Gastrocnemius medialis (tissue), 4 donors: ENCODE data around the gene PRPSAP2.

Source experiments
- CTCF ChIP-seq, 5 experiments: fragments of 450-650 bp in 3 of 5; fragments of 200-600 bp in 2 of 5; sonication (generic) in 2 of 5; IDR thresholded peaks in 4 of 5; conservative IDR thresholded peaks in 1 of 5; 1 replicate in 4 of 5; 2 replicates in 1 of 5; pipeline ENCODE4 v1.5.1; 2016 to 2019; ENCODE audit warnings: antibody characterized with exemption in 5 of 5, mild to moderate bottlenecking in 3 of 5, moderate library complexity in 3 of 5
- POLR2A ChIP-seq, 2 donors: fragments of 450-650 bp; IDR thresholded peaks; one replicate each; pipeline ENCODE4 v1.6.1; 2017; ENCODE audit warnings: antibody characterized with exemption in 2 of 2, mild to moderate bottlenecking in 2 of 2, moderate library complexity in 2 of 2

GRCh38 chr17:18916816-18917500, 59.0 kb downstream of the PRPSAP2 start:
- TF ChIP-seq CTCF (IDR thresholded peaks at IDR 0.05 in 4 of 5, conservative IDR thresholded peaks at IDR 0.05 in 1 of 5) = no peak
- TF ChIP-seq POLR2A (IDR thresholded peaks at IDR 0.05) = no peak
